ENCODE measurements around the gene DCAF5. TPM values are rescaled to one million over a fixed set of nuclear protein-coding genes. Genes with fewer than 3 reads are reported as not detected.
A peak's percentile ranks its signal among the peaks of the same experiment; 100 is the strongest.
"Not testable (repeated sequence)": the region's sequence is repeated elsewhere in the genome, so short reads cannot be mapped to it uniquely, and the experiment has no call there.

Gene DCAF5
- total RNA-seq, 1 donor from 2014 or later, result 57.8 TPM

- TF ChIP-seq, protein P1, sequence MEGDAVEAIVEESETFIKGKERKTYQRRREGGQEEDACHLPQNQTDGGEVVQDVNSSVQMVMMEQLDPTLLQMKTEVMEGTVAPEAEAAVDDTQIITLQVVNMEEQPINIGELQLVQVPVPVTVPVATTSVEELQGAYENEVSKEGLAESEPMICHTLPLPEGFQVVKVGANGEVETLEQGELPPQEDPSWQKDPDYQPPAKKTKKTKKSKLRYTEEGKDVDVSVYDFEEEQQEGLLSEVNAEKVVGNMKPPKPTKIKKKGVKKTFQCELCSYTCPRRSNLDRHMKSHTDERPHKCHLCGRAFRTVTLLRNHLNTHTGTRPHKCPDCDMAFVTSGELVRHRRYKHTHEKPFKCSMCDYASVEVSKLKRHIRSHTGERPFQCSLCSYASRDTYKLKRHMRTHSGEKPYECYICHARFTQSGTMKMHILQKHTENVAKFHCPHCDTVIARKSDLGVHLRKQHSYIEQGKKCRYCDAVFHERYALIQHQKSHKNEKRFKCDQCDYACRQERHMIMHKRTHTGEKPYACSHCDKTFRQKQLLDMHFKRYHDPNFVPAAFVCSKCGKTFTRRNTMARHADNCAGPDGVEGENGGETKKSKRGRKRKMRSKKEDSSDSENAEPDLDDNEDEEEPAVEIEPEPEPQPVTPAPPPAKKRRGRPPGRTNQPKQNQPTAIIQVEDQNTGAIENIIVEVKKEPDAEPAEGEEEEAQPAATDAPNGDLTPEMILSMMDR (IDR thresholded peaks at IDR 0.05; ENCODE audit: borderline replicate concordance), result no peak
- Histone ChIP-seq H3K27ac (replicated peaks) (peak overlapping the region; percentile 35), H3K36me3 (peaks cover 39% of the 10 kb centered on the region), H3K9me3 (replicated peaks) (no peaks in the 10 kb centered on the region), H3K27me3 (ENCODE audit: low read depth) (no peaks in the 10 kb centered on the region), H3K4me3 (no peak overlapping the region), H3K4me1 (peaks cover 39% of the 10 kb centered on the region)
- intact Hi-C loops (cut with micrococcal nuclease), result no loop called here
- DNase-seq, result no peak
Observed at GRCh38 chr14:69079188-69079742, 73.7 kb downstream of the DCAF5 start.

DNA sequence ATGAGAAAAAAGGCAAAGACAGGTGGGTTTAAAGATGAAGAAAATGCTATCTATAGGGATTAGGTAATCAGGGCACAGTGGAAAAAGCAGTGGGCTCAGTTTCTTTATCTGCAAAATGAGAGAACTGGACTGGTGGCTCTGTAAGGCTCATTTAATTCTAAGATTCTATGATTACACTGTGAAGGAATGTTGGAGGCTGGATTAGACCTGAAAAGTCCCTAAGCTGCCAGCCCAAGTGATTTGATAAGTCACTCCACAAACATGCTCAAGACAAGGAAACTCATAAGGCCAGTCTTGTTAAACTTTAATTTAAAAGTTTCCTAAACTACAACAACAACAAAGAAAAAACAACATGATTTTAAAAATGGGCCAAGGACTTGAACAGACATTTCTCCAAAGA lies 75.1 kb downstream of the DCAF5 start:
- H3K4me1 ChIP-seq, result peaks cover 39% of the 10 kb centered on the region
- no peaks in the 10 kb centered on the region for H3K27me3 ChIP-seq (ENCODE audit: low read depth)
- no peaks in the 10 kb centered on the region for H3K9me3 ChIP-seq (replicated peaks)
- H3K27ac ChIP-seq (replicated peaks), result no peak overlapping the region
- intact Hi-C loops (cut with micrococcal nuclease), result no loop called here
- H3K4me3 ChIP-seq, result no peak overlapping the region
- H3K36me3 ChIP-seq, result peaks cover 40% of the 10 kb centered on the region
- no peak for DNase-seq
- TF ChIP-seq, protein P1 (IDR thresholded peaks at IDR 0.05; ENCODE audit: borderline replicate concordance), result no peak

GRCh38 chr14:69077185-69077584 lies 75.7 kb downstream of the DCAF5 start:
- H3K27ac ChIP-seq (replicated peaks); intact Hi-C loops (cut with micrococcal nuclease): not testable (repeated sequence)
- peaks cover 39% of the 10 kb centered on the region for H3K4me1 ChIP-seq

GRCh38 chr14:69076341-69076740 lies 76.6 kb downstream of the DCAF5 start:
- Histone ChIP-seq H3K36me3 (peaks cover 38% of the 10 kb centered on the region), H3K4me1 (peaks cover 33% of the 10 kb centered on the region), H3K27ac (replicated peaks) (no peak overlapping the region), H3K9me3 (replicated peaks) (no peaks in the 10 kb centered on the region), H3K4me3 (no peak overlapping the region), H3K27me3 (ENCODE audit: low read depth) (no peaks in the 10 kb centered on the region)
- intact Hi-C loops (cut with micrococcal nuclease), result no loop called here
- no peak for DNase-seq
- TF ChIP-seq, protein P1 (IDR thresholded peaks at IDR 0.05; ENCODE audit: borderline replicate concordance), result no peak

More at GRCh38 chr14:69077185-69077584, 75.7 kb downstream of the DCAF5 start:
- H3K27me3 ChIP-seq (ENCODE audit: low read depth); H3K9me3 ChIP-seq (replicated peaks); DNase-seq; H3K4me3 ChIP-seq: not testable (repeated sequence)
- peaks cover 40% of the 10 kb centered on the region for H3K36me3 ChIP-seq

DNA sequence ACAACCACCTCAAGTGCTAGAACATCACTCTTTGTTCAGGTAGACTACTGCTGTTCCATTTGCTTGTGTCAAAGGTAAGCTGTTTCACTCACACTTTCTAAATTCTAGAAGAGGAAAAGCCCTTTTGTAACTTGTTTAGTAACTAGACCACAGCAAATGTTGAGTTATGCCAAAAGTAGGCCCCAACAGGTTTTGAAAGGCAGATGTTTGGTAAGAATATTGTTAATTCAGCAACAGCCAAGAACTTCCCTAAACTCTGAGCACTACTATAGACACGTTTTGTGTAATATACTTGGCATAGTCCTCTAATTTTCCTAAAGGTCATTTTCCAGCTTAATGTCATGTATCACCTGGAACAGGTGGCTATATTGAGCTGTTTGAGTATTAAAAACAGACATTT lies 79.0 kb downstream of the DCAF5 start:
- H3K4me3 ChIP-seq, result no peak overlapping the region
- H3K9me3 ChIP-seq (replicated peaks), result no peaks in the 10 kb centered on the region
- H3K36me3 ChIP-seq, result peaks cover 63% of the 10 kb centered on the region
- TF ChIP-seq, protein P1 (IDR thresholded peaks at IDR 0.05; ENCODE audit: borderline replicate concordance), result no peak
- no peaks in the 10 kb centered on the region for H3K27me3 ChIP-seq (ENCODE audit: low read depth)
- intact Hi-C loops (cut with micrococcal nuclease), result no loop called here
- DNase-seq, result no peak
- no peak overlapping the region for H3K27ac ChIP-seq (replicated peaks)
- peaks cover 9% of the 10 kb centered on the region for H3K4me1 ChIP-seq

GRCh38 chr14:69073429-69073828 lies 79.5 kb downstream of the DCAF5 start:
- Histone ChIP-seq H3K4me1 (peaks cover 8% of the 10 kb centered on the region), H3K27me3 (ENCODE audit: low read depth) (no peaks in the 10 kb centered on the region), H3K36me3 (peaks cover 68% of the 10 kb centered on the region), H3K27ac (replicated peaks) (no peak overlapping the region), H3K4me3 (no peak overlapping the region), H3K9me3 (replicated peaks) (no peaks in the 10 kb centered on the region)
- intact Hi-C loops (cut with micrococcal nuclease), result no loop called here
- TF ChIP-seq, protein P1 (IDR thresholded peaks at IDR 0.05; ENCODE audit: borderline replicate concordance), result no peak
- no peak for DNase-seq
